ENCODE data around the gene EML4.

- no peak for TF ChIP-seq POLR2A (IDR thresholded peaks at IDR 0.05; ENCODE audit: low read length)
- no peak for TF ChIP-seq GATA1 (IDR thresholded peaks at IDR 0.05; ENCODE audit: low read depth, low read length)
Observed at GRCh38 chr2:42190191-42190590, 21.0 kb downstream of the EML4 start.
